ENCODE results near the gene EFCAB6. TPM values are rescaled to one million over a fixed set of nuclear protein-coding genes. Genes with fewer than 3 reads are reported as not detected.

Gene EFCAB6
- total RNA-seq, 1 experiment from 2014 or later: 0.94 TPM

- TF ChIP-seq ZNF423 (CRISPR knock-in tag; IDR thresholded peaks at IDR 0.05): no peak
- TF ChIP-seq SP1 (CRISPR knock-in tag; conservative IDR thresholded peaks at IDR 0.05): no peak
- no peak for TF ChIP-seq ZNF263 (CRISPR knock-in tag; IDR thresholded peaks at IDR 0.05; ENCODE audit: low read depth)
- no peak for TF ChIP-seq SOX15 (CRISPR knock-in tag; IDR thresholded peaks at IDR 0.05)
Observed at GRCh38 chr22:43542681-43543521, 269.2 kb downstream of the EFCAB6 start (continued).

GRCh38 chr22:43541462-43542407 lies 270.4 kb downstream of the EFCAB6 start:
- H3K4me1 Mint-ChIP-seq: peaks cover 6% of the 10 kb centered on the region; the same call in 1 of the 2 replicates
- no peak overlapping the region for H3K4me3 Mint-ChIP-seq
- no peak overlapping the region for H3K27ac Mint-ChIP-seq
- DNase-seq (ENCODE audit: low spot score): no peak
- POLR2A ChIA-PET: no interaction called here
- peaks cover 15% of the 10 kb centered on the region for H3K9me3 Mint-ChIP-seq
- TF ChIP-seq, protein P1, sequence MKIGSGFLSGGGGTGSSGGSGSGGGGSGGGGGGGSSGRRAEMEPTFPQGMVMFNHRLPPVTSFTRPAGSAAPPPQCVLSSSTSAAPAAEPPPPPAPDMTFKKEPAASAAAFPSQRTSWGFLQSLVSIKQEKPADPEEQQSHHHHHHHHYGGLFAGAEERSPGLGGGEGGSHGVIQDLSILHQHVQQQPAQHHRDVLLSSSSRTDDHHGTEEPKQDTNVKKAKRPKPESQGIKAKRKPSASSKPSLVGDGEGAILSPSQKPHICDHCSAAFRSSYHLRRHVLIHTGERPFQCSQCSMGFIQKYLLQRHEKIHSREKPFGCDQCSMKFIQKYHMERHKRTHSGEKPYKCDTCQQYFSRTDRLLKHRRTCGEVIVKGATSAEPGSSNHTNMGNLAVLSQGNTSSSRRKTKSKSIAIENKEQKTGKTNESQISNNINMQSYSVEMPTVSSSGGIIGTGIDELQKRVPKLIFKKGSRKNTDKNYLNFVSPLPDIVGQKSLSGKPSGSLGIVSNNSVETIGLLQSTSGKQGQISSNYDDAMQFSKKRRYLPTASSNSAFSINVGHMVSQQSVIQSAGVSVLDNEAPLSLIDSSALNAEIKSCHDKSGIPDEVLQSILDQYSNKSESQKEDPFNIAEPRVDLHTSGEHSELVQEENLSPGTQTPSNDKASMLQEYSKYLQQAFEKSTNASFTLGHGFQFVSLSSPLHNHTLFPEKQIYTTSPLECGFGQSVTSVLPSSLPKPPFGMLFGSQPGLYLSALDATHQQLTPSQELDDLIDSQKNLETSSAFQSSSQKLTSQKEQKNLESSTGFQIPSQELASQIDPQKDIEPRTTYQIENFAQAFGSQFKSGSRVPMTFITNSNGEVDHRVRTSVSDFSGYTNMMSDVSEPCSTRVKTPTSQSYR (CRISPR knock-in tag; IDR thresholded peaks at IDR 0.05): no peak
- no peak for TF ChIP-seq RELA (CRISPR knock-in tag; IDR thresholded peaks at IDR 0.05; ENCODE audit: borderline replicate concordance)
- TF ChIP-seq, protein P2, sequence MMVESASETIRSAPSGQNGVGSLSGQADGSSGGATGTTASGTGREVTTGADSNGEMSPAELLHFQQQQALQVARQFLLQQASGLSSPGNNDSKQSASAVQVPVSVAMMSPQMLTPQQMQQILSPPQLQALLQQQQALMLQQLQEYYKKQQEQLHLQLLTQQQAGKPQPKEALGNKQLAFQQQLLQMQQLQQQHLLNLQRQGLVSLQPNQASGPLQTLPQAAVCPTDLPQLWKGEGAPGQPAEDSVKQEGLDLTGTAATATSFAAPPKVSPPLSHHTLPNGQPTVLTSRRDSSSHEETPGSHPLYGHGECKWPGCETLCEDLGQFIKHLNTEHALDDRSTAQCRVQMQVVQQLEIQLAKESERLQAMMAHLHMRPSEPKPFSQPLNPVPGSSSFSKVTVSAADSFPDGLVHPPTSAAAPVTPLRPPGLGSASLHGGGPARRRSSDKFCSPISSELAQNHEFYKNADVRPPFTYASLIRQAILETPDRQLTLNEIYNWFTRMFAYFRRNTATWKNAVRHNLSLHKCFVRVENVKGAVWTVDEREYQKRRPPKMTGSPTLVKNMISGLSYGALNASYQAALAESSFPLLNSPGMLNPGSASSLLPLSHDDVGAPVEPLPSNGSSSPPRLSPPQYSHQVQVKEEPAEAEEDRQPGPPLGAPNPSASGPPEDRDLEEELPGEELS (CRISPR knock-in tag; IDR thresholded peaks at IDR 0.05): no peak
- no peak for TF ChIP-seq ZNF232 (CRISPR knock-in tag; IDR thresholded peaks at IDR 0.05)
- TF ChIP-seq JAZF1 (CRISPR knock-in tag; IDR thresholded peaks at IDR 0.05): no peak
- no peak for TF ChIP-seq GABPB1 (CRISPR knock-in tag; IDR thresholded peaks at IDR 0.05)
- TF ChIP-seq TP53 (CRISPR knock-in tag; IDR thresholded peaks at IDR 0.05): no peak
- no peak for TF ChIP-seq SP1 (CRISPR knock-in tag; conservative IDR thresholded peaks at IDR 0.05)
- no peak for TF ChIP-seq NR2C2 (CRISPR knock-in tag; IDR thresholded peaks at IDR 0.05)
- no peak for TF ChIP-seq ZNF423 (CRISPR knock-in tag; IDR thresholded peaks at IDR 0.05)
- TF ChIP-seq, protein P3, sequence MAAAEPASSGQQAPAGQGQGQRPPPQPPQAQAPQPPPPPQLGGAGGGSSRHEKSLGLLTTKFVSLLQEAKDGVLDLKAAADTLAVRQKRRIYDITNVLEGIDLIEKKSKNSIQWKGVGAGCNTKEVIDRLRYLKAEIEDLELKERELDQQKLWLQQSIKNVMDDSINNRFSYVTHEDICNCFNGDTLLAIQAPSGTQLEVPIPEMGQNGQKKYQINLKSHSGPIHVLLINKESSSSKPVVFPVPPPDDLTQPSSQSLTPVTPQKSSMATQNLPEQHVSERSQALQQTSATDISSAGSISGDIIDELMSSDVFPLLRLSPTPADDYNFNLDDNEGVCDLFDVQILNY (CRISPR knock-in tag; IDR thresholded peaks at IDR 0.05): no peak
- no peak for TF ChIP-seq ESRRA (CRISPR knock-in tag; IDR thresholded peaks at IDR 0.05; ENCODE audit: borderline replicate concordance)
- no peak for TF ChIP-seq MAX (CRISPR knock-in tag; IDR thresholded peaks at IDR 0.05)
- no peak for TF ChIP-seq AR (CRISPR knock-in tag; IDR thresholded peaks at IDR 0.05)
- no peak for ATAC-seq
- H3K36me3 Mint-ChIP-seq: peaks cover 5% of the 10 kb centered on the region
- no peaks in the 10 kb centered on the region for H3K27me3 Mint-ChIP-seq (ENCODE audit: low read depth)
- CTCF ChIA-PET: interaction anchor here (1.9 kb wide), 1 partner anchor 26 kb away, joined by 5 read pairs; no protein-coding TSS in a partner anchor
